Measurements from ENCODE around the gene CEBPE.

Gene CEBPE

GRCh38 chr14:23142826-23143225, 23.8 kb upstream of the CEBPE start:
- DNase-seq = no peak

GRCh38 chr14:23141706-23142444, 22.8 kb upstream of the CEBPE start:
- DNase-seq = no peak

- DNase-seq = no peak
Measured at GRCh38 chr14:23140371-23140770, 21.3 kb upstream of the CEBPE start.

- DNase-seq = no peak
Measured at GRCh38 chr14:23139874-23140273, 20.8 kb upstream of the CEBPE start.

- no peak for DNase-seq
Measured at GRCh38 chr14:23137813-23138535, 18.9 kb upstream of the CEBPE start.

GRCh38 chr14:23137192-23137812, 18.2 kb upstream of the CEBPE start:
- no peak for DNase-seq

- no peak for DNase-seq
Measured at GRCh38 chr14:23136566-23137133, 17.6 kb upstream of the CEBPE start.

GRCh38 chr14:23132970-23133369, 13.9 kb upstream of the CEBPE start:
- DNase-seq = no peak

GRCh38 chr14:23131482-23131881, 12.4 kb upstream of the CEBPE start:
- DNase-seq = no peak

- DNase-seq = no peak
Measured at GRCh38 chr14:23130871-23131270, 11.8 kb upstream of the CEBPE start.

GRCh38 chr14:23129759-23130316, 10.8 kb upstream of the CEBPE start:
- DNase-seq = no peak

- DNase-seq = no peak
Measured at GRCh38 chr14:23128969-23129758, 10.1 kb upstream of the CEBPE start.

- no peak for DNase-seq
Measured at GRCh38 chr14:23127861-23128260, 8.8 kb upstream of the CEBPE start.

GRCh38 chr14:23126548-23127278, 7.7 kb upstream of the CEBPE start:
- no peak for DNase-seq

- DNase-seq = no peak
Measured at GRCh38 chr14:23125933-23126524, 7.0 kb upstream of the CEBPE start.

GRCh38 chr14:23125011-23125410, 6.0 kb upstream of the CEBPE start:
- no peak for DNase-seq

- DNase-seq = no peak
Measured at GRCh38 chr14:23124337-23124954, 5.4 kb upstream of the CEBPE start.

GRCh38 chr14:23123419-23123818, 4.4 kb upstream of the CEBPE start:
- DNase-seq = no peak

GRCh38 chr14:23122086-23122485, 3.0 kb upstream of the CEBPE start:
- no peak for DNase-seq

GRCh38 chr14:23121361-23121771, 2.3 kb upstream of the CEBPE start:
- no peak for DNase-seq

Data from CD4-positive, alpha-beta T cell treated with Interferon alpha-2 for 1 hour (primary cell).